Measurements from ENCODE around the gene PTCD1.

PTCD1 gene, protein sequence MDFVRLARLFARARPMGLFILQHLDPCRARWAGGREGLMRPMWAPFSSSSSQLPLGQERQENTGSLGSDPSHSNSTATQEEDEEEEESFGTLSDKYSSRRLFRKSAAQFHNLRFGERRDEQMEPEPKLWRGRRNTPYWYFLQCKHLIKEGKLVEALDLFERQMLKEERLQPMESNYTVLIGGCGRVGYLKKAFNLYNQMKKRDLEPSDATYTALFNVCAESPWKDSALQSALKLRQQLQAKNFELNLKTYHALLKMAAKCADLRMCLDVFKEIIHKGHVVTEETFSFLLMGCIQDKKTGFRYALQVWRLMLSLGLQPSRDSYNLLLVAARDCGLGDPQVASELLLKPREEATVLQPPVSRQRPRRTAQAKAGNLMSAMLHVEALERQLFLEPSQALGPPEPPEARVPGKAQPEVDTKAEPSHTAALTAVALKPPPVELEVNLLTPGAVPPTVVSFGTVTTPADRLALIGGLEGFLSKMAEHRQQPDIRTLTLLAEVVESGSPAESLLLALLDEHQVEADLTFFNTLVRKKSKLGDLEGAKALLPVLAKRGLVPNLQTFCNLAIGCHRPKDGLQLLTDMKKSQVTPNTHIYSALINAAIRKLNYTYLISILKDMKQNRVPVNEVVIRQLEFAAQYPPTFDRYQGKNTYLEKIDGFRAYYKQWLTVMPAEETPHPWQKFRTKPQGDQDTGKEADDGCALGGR
- 7.5 to 12.2 (median 9.1) reads per million in 3 experiments for total RNA-seq

- DNase-seq: peak; percentile 82
Measured at GRCh38 chr7:99438573-99439480, at the start of gene PTCD1, which contains the start of gene CPSF4. PTCD1 (minus strand) TSS chr7:99438798; CDS start chr7:99435242, 3,556 bp downstream. CPSF4 (plus strand) TSS chr7:99438943; CDS start chr7:99439083, 140 bp downstream.

DNA sequence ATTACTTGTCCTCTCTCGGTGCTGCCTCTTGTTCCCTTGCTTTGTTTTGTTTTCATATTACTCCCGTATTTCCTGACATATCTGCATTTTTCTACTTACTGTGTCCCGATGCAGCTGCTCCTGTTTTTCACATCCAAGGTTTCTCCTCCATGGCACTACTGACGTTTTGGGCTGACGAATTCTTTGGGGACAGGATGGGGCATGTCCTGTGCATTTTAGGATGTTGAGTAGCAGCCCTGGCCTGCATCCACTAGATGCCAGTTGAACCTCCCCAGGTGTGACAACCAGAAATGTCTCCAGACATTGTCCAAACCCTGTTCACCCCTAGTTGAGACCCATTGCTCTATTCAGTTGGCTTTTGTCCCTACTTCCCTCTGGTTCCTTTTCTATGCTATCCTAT lies 46.5 kb upstream of the PTCD1 start:
- no peak for DNase-seq

DNA sequence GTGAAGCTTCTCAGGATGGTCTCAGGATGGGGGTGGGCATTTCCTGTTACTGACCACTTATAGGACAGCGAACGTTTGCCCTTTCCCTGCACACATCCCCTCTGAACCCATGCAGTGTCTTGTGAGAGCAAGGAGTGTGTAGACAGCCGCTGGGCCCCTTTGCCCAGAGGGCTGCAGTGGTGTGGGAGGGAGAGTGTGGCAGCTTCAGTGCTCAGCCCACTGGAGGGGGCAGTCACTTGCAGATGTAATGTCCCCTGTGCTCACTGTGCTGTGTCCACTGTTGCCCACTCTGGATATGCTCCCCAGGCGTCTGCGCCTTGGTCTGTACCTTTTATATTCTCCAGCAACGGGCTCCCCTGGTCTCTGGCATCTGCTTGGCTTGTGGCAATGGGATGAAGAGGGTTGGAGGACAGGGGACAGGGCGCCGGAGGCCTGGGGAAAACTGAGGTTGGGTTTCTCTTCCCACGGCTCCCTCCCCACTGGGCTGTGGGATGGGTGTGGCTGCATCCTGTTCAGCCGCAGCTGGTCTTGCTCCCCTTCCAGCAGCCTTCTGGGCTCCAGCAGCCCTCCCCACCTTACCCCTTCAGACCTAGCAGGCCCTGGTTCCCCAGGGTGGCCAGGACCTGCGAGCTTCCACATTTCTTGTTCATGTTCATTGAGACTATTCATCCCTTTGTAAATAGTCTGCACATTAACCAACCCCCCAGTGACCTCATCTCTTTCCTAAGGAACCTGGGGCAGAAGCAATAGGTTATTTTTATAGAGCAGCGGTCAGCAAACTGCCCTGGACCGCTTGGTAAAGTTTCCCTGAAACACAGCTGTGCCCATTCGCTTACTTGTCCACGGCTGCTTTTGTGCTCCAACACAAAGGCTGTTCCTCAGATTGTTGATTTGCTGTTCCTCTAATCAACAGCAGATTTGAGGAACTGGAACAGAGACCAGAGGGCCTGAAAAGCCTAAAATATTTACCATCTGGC lies 40.2 kb upstream of the PTCD1 start:
- no peak for DNase-seq

- no peak for DNase-seq
Measured at GRCh38 chr7:99476107-99476506, 37.5 kb upstream of the PTCD1 start.

DNA sequence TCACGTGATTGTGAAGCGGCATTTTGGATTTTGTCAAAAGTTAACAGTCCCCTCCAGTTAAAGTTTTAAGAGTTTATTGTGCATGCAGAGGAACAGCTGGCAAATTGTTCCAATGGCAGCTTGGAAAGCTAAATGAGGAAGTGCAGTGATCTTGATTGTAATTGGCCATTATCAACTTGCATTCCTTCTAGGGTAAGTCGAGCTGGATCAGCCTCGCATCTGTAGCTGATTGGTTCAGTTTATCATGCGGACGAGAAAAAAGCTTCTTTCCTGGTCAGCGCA lies 34.7 kb upstream of the PTCD1 start:
- DNase-seq: no peak

GRCh38 chr7:99472561-99473314 lies 34.1 kb upstream of the PTCD1 start, which contains the start of gene ZNF789:
ZNF789 (plus strand) TSS chr7:99472890; CDS start chr7:99476457, 3,567 bp downstream.
- peak; percentile 94 for DNase-seq

- DNase-seq: no peak
Measured at GRCh38 chr7:99469381-99470065, 30.9 kb upstream of the PTCD1 start.

- no peak for DNase-seq
Measured at GRCh38 chr7:99468336-99468918, 29.8 kb upstream of the PTCD1 start.

DNA sequence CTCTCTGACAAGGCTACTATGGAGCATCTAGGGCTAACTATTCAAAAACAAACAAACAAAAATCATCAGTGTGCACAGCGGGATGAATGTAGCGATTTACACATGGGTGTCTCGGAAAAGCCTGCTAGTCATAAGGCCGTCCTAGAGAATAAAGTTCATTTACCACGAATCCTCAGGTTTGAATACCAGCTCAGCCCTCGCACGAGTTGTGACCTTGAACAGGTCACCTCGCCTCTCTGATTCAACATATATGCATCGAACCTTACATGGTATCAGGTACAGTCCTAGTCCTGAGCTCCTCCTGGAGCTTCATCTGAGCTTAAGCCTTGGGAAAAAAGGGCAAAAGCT lies 26.8 kb upstream of the PTCD1 start:
- no peak for DNase-seq

DNA sequence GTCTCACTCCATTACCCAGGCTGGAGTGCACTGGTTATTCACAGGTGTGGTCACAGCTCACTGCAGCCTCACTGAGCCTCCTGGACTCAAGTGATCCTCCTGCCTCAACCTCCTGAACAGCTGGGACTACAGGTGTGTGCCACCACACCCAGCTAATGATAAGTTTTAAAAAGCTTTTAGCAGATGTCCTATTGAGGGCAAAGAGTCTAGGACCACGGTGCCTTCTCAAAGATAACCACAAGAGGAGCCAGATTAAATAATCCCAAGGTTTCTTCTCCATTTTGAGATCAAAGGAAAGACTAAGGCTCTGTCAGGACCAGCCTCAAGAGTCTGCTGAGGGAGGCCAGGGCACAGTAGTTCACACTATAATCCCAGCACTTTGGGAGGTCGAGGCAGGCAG lies 22.6 kb upstream of the PTCD1 start:
- no peak for DNase-seq

DNA sequence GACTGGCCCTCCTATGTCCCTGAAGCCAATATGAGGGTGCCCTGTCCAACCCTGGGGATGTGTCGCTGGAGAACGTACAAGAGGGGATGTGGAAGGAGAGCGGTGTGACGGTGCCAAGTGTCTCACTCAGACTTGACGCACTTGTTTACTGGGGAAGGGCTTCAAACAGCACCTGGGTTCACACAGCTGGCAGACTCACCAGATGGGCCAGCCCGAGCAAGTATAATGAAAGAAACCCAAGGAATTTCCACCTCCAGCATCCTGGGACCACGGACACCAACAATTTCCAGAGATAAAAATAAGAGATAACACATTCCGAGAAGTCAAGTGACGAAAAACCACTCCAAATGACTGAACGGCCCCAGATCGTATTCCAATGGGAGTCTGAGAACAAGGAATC lies 22.1 kb upstream of the PTCD1 start:
- no peak for DNase-seq

GRCh38 chr7:99459087-99459486 lies 20.5 kb upstream of the PTCD1 start:
- no peak for DNase-seq

DNA sequence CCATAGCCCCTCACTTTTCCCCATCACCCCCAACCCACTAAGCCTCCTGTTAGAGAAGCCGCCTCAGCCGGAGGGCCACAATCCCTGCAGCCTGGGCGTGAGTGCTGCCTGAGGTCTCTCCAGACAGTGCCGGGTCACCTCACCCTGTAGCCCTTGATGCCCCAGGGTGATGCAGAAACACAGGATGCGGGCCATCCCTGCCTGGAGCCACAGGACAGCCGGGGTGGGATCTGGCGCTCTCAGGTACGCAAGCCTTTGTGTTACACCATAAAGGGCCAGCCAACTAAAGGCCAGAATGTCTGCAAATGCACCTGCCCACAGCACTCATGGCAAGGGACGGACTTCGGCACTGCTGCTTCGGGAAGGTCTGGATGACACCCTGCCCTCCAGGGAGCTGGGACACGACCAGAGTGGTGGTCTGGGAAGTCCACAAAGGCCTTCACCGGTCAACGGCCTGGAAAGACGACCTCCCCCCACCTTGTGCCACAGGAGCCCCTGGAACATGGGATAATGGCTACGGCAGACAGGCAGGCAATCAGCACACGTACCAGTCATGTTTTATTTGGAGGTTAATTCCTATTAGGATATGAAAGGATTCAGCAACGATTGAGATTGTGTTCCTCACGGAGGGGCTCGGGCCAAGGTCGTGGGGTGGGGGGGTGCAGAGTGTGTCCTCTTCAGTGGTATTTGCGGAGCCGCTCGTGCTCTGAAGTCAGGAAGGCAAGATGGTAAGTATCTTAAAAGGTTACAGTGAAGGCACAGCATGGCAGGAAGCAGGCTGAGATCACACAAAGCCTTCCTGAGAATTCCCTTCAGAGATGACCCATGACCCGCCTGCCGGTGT lies 19.3 kb upstream of the PTCD1 start:
- DNase-seq: no peak

- no peak for DNase-seq
Measured at GRCh38 chr7:99457050-99457649, 18.6 kb upstream of the PTCD1 start.

- no peak for DNase-seq
Measured at GRCh38 chr7:99456288-99456687, 17.7 kb upstream of the PTCD1 start.

- no peak for DNase-seq
Measured at GRCh38 chr7:99455874-99456273, 17.3 kb upstream of the PTCD1 start.

- DNase-seq: no peak
Measured at GRCh38 chr7:99453105-99453504, 14.5 kb upstream of the PTCD1 start.

- DNase-seq: no peak
Measured at GRCh38 chr7:99452541-99452940, 13.9 kb upstream of the PTCD1 start.

- DNase-seq: no peak
Measured at GRCh38 chr7:99451936-99452335, 13.3 kb upstream of the PTCD1 start.

Measured in central memory CD4-positive, alpha-beta T cell (primary cell).